ENCODE measurements around the gene VAC14.

Gene VAC14

DNA sequence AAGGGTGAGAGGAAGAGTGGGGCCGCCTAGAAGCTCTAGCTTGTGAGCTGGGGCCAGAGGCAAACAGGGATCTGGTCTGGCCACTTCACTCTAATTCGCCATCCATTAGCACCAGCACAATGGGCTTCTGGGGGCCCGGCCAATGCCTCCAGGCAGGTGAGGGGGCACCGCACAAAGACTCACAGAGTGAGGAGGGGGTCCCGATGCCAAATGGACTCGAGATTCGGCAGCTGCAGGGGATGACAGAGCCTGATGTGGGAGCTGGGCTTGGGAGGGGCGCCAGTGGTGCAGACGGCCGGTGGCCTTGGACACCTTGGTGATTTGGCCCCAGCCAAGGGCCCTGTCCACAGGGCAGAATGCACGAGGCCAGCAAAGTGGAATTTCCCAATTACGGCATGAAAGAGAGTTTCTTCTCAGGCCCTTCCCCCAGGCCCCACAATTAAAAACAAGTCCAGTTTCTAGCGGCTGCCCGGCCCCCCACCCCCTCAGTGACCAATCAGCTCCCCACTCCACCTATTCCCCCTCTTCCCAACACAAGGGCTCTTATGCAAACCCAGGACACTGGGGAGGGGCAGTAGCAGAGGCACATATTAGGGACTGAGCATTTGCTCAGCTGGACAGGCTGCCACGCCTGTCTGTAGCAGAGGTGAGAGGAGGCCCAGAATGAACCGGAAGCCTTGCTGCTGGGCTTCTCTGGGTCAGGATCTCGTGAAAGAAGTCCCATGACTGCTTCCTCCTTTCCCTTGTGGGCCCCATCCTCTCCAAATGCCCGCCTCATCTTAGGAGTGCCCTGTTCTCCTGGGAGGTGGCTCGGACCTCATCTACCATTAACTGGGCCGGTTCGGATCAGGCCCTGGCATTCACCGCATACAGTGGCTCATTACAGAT is 75.7 kb downstream of the VAC14 start:
- peak; percentile 62 for DNase-seq (ENCODE audit: low spot score)

DNA sequence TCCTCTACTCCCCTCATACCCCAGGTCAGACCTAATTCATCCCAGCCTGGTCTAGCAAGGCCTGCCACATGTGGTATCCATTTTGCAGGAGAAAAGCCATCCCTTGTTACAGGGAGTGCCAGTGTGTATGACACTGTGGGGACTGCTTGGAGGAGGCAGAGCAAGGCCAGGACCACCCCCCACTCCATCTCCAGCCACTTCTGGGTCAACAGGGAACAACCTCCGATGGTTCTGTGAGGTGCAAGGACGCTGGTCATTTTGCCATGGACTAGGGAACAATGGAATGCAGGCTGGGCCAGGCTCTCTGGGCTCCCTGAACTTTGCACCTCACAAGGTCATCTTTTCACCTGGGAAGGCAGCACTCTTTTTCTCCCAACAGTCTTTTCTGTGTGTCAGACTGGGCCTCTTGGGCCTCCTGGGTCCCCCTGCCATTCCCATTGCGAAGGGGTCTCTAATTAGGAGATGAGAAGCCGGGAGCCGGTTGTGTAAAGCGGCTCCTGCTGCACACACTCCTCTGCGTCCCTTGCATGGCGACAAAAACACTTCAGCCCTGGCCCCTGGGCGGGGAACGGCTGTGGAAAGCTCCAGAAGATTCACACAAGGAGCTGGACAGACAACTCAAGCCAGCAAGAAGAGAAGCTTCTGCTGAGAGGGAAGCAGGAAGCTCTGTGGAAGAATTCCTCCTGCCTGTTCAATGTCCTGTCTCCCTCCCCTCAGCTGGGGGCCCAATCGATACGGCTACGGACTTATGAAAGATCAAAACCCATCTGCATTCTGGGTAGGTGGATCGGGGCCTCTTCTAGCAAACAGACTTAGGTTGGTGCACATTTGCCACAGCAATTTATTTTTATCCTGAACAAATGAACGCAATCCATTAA is 76.6 kb downstream of the VAC14 start:
- no peak for DNase-seq (ENCODE audit: low spot score)

DNA sequence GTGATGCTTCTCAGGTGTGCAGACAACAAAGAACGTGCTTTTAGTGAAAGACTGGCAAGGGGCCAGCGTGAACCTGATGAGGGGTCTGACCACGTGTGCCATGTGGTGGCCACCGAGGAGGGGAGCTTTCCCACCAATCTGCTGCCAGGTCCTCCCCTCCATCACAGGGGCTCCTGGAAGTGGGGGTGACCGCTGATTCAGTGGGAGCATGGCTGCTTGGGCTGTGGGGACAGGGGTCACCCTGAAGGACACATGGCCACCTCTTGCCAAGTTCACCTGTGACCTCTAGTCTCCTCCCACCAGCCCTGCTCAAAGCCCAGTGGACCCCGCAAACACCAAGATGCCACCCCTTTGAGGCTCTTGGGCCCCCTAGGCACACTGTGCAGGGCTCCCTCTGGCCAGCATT is 77.2 kb downstream of the VAC14 start:
- DNase-seq (ENCODE audit: low spot score): no peak

DNA sequence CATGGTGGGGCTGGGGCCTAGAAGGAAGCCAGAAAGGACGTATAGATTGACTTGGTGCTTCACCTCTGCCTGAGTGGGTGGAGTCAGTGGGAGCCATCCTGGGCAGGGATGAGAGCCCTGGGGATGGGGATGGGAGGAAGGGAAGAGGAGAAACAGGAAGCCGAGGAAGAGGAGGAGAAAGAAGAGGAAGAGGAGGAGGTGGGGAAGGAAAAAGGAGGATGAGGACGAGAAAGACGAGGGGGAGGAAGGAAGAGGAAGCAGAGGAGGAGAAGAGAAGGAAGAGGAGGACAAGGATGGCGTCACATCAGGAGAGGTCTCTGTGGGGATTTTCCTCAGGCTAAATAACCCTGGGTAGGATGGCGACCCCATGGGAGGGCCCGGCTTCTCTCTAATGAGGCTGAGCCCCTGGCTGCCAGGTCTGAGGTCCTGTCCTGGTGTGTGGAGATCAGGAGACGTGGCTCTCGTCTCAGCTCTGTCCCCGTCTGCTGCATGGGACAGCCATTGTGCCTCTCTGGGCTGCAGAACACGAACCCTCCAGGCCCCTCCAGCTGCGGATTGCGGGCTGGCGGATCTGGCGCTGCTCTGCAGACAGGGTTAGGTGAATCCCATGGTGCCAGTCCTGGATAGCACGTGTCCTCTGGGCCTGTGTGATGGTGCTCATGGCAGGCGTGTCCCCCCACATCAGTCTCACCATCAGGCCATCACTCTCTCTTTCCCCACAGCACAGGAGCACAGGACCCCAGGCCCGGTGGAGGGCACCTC is 79.6 kb downstream of the VAC14 start:
- DNase-seq (ENCODE audit: low spot score): no peak

- no peak for DNase-seq (ENCODE audit: low spot score)
These were observed 80.3 kb downstream of the VAC14 start for GRCh38 chr16:70720425-70721201.

- no peak for DNase-seq (ENCODE audit: low spot score)
These were observed 83.9 kb downstream of the VAC14 start for GRCh38 chr16:70717065-70717464.

DNA sequence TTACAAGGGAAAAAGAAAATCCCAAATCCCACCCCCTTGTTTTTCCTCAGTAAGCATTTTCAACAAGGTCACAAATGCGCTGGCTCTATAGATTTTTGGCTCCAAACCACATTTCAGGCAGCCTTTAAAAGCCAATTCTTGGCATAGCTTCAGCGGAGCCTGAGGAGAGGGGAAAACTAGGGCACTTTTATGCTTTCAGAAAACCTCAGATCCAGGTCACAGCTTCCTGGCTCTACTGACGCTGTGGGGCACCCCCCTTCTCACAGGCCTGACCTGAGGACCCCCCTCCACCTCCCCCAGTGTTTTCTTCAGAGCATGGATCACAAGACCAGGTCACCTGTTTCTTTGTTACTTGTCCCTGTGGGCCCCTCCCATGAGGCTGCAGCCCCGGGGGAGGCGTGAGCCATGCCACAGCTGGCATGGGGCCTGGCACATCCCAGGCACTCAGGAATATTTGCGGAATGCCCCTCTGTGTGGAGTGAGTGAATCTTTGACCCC is 85.0 kb downstream of the VAC14 start:
- no peak for DNase-seq (ENCODE audit: low spot score)

- no peak for DNase-seq (ENCODE audit: low spot score)
These were observed 85.7 kb downstream of the VAC14 start for GRCh38 chr16:70715055-70715858.

GRCh38 chr16:70714581-70715054 is 86.3 kb downstream of the VAC14 start:
- no peak for DNase-seq (ENCODE audit: low spot score)

DNA sequence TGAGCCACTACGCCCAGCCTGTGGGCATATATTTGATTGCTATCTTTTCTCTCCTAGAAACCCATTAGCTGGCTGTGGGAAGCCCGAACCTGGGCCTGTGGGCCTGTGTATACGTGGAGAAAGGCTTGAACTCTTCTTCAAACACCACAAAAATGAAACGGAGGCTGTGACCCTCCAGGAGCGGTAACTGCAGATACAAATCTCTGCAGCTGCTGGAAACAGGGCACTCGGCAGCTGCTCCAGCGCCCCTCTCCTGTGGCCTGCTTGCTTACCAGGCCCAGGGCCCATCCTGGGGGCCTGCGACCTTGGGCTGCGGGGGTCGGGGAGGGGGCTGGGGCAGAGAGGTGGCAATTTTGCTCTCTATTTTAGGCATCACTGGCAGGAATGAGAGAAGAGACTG is 87.1 kb downstream of the VAC14 start:
- no peak for DNase-seq (ENCODE audit: low spot score)

GRCh38 chr16:70713342-70713741 is 87.6 kb downstream of the VAC14 start:
- no peak for DNase-seq (ENCODE audit: low spot score)

- no peak for DNase-seq (ENCODE audit: low spot score)
These were observed 88.0 kb downstream of the VAC14 start for GRCh38 chr16:70712942-70713341.

GRCh38 chr16:70712359-70712758 is 88.6 kb downstream of the VAC14 start:
- DNase-seq (ENCODE audit: low spot score): no peak

- DNase-seq (ENCODE audit: low spot score): no peak
These were observed 89.5 kb downstream of the VAC14 start for GRCh38 chr16:70711211-70712031.

- DNase-seq (ENCODE audit: low spot score): no peak
These were observed 90.3 kb downstream of the VAC14 start for GRCh38 chr16:70710422-70711210.

GRCh38 chr16:70709942-70710341 is 91.0 kb downstream of the VAC14 start:
- no peak for DNase-seq (ENCODE audit: low spot score)

DNA sequence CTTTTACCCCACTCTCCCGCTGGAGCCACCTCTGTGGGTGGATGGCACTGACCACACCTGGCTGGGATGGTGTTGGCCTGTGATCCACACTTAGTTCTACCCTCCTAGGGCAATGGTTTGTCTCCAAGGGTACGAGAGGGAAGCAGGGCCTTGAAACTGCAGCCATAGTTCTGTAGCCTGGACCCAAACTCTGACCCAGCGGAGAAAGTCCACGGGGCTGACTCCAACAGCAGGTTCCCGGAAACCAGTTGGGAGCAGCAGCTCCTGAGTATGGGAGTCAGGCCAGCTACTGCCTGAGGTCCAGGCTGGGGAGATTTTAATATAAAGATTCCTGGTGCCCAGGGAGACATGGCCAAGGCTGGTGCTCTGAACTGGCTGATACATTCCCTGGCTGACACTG is 91.5 kb downstream of the VAC14 start:
- no peak for DNase-seq (ENCODE audit: low spot score)

Measured in putamen (tissue), 1 donor.